GM21423 (cell line): Measurements from ENCODE around the gene TAS2R14.

ENCODE experiments used
- ATAC-seq: cut with Tn5 transposase; IDR thresholded peaks from one replicate; pipeline ENCODE4 v1.9.1; 2021; ENCODE audit warnings: mild to moderate bottlenecking, moderate library complexity; ENCODE audit not compliant: unreplicated experiment

Gene TAS2R14

GRCh38 chr12:10909462-10909861 lies 29.6 kb downstream of the TAS2R14 start, which contains the start of gene TAS2R13:
TSS of gene TAS2R13 (minus strand) at chr12:10909562. CDS start at chr12:10909298, 264 bp downstream.
- ATAC-seq, result no peak

- no peak for ATAC-seq
Observed at GRCh38 chr12:10904686-10905085, 34.4 kb downstream of the TAS2R14 start.

- no peak for ATAC-seq
Observed at GRCh38 chr12:10901427-10901826, 37.6 kb downstream of the TAS2R14 start.

GRCh38 chr12:10900972-10901371 lies 38.1 kb downstream of the TAS2R14 start:
- ATAC-seq, result no peak

- no peak for ATAC-seq
Observed at GRCh38 chr12:10900530-10900929, 38.5 kb downstream of the TAS2R14 start.

GRCh38 chr12:10896854-10897253 lies 42.2 kb downstream of the TAS2R14 start:
- ATAC-seq, result no peak

- ATAC-seq, result no peak
Observed at GRCh38 chr12:10891937-10892336, 47.1 kb downstream of the TAS2R14 start.

GRCh38 chr12:10889226-10889625 lies 49.8 kb downstream of the TAS2R14 start:
- ATAC-seq, result no peak
